ENCODE measurements around the gene ABL1.

GRCh38 chr9:130870491-130871381 is 35.7 kb downstream of the ABL1 start:
- TF ChIP-seq CTCF (IDR thresholded peaks at IDR 0.05; ENCODE audit: low read depth, low read length): no peak
- TF ChIP-seq, protein P1, sequence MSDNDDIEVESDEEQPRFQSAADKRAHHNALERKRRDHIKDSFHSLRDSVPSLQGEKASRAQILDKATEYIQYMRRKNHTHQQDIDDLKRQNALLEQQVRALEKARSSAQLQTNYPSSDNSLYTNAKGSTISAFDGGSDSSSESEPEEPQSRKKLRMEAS (IDR thresholded peaks at IDR 0.05; ENCODE audit: low read depth, low read length): no peak
- no peak for TF ChIP-seq POLR2A (IDR thresholded peaks at IDR 0.05; ENCODE audit: extremely low read depth, insufficient read length)
- no peak for TF ChIP-seq MYC (IDR thresholded peaks at IDR 0.05; ENCODE audit: low read depth, low read length)

All from NB4 (cell line).